ENCODE data around the gene BACH2. TPM values are rescaled to one million over a fixed set of nuclear protein-coding genes. Genes with fewer than 3 reads are reported as not detected.

BACH2 gene
- total and polyA plus RNA-seq, 2 of the 8 experiments (the other 6 are each of a cell fraction or from before 2014, with no cell fraction given): 1.9 to 5.9 TPM

DNA sequence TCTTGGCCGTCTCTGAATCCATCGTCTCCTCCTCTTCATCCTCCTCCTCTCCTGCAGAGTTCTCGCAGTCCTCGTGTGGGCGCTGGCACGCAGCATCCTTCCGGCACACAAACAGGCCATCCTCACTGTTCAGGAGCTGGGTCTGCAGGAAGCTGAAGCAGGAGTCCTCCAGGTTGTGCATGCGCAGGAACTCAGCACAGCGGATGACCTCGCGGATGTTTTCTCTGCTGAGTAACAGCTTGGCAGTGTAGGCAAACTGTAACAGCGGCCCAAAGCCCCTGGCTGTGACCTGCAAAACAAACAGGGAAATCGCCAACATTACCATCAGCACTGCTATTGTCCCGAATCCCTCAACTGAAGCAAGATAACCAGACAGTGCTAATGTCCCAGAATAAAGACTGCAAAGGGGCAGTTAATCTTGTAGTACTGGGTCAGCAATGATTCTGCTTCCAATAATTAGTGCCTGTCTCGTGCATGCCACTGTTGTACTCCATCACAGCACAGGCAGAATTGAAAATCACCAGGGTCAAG, 345.0 kb downstream of the BACH2 start:
- H3K23ac ChIP-seq (ENCODE audit: insufficient read length): no peak overlapping the region
- H2BK5ac ChIP-seq (ENCODE audit: low read depth, low read length): no peak overlapping the region
- no peak overlapping the region for H2BK20ac ChIP-seq (ENCODE audit: low read length)
- H2BK12ac ChIP-seq (ENCODE audit: low read depth, low read length): no peak overlapping the region
- H3K27me3 ChIP-seq (replicated peaks in 1 of 4; ENCODE audit: control insufficient read depth in 3 of 4, extremely low read depth in 1 of 4, insufficient read depth in 3 of 4, low read length in 3 of 4): no peaks in the 10 kb centered on the region
- no peak overlapping the region for H2AK5ac ChIP-seq (ENCODE audit: low read depth, low read length)
- H2AFZ ChIP-seq (ENCODE audit: low read length): no peak overlapping the region; the same call in 1 of the 2 replicates
- ChIA-PET POLR2A (ENCODE audit: partially characterized antibody) (no interaction called here), CTCF (ENCODE audit: partially characterized antibody) (interaction anchor here (0.6 to 4.1 kb wide), 13 partner anchors 8 to 528 kb away, joined by 3 to 30 read pairs (median 6); no protein-coding TSS in a partner anchor)
- H4K8ac ChIP-seq (ENCODE audit: extremely low read depth, insufficient read depth, low read length): peak overlapping the region; percentile 28
- H4K5ac ChIP-seq (ENCODE audit: insufficient read length, low read depth, low read length): no peak overlapping the region
- H3K4me2 ChIP-seq (ENCODE audit: insufficient read depth in 1 of 2, low read depth in 2 of 2, low read length in 2 of 2): no peak overlapping the region
- WGBS, 2 experiments (ENCODE audit: extremely low coverage in 1 of 2, insufficient coverage in 1 of 2, insufficient read length in 1 of 2, insufficient replicate concordance in 2 of 2, low coverage in 1 of 2, low lambda C conversion rate in 2 of 2, missing lambda C conversion rate in 1 of 2): 81% methylated on average over 15 of the region's 15 CpGs; no CpG with 5 or more reads in 1 of the 2 experiments
- H4K20me1 ChIP-seq (replicated peaks in 1 of 2; ENCODE audit: control insufficient read depth in 1 of 2, insufficient read depth in 2 of 2, low read length in 2 of 2): no peaks in the 10 kb centered on the region
- H3K36me3 ChIP-seq (ENCODE audit: control insufficient read depth in 2 of 4, insufficient read depth in 4 of 4, low read length in 3 of 4): no peaks in the 10 kb centered on the region
- no peak overlapping the region for H3K4ac ChIP-seq (replicated peaks; ENCODE audit: insufficient read length, low read depth, low read length)
- H2BK120ac ChIP-seq (replicated peaks; ENCODE audit: low read depth, low read length): no peak overlapping the region
- no peak overlapping the region for H3K27ac ChIP-seq (ENCODE audit: low read depth, low read length)
- H3K18ac ChIP-seq (ENCODE audit: extremely low read depth, low read length): no peak overlapping the region
- no peak overlapping the region for H3K4me3 ChIP-seq (ENCODE audit: extremely low read depth in 1 of 4, insufficient read depth in 2 of 4, low read depth in 3 of 4, low read length in 4 of 4)
- H3K9me3 ChIP-seq (ENCODE audit: insufficient read depth in 2 of 2, low read depth in 1 of 2, low read length in 1 of 2): no peaks in the 10 kb centered on the region
- no peaks in the 10 kb centered on the region for H3K23me2 ChIP-seq (ENCODE audit: low read depth, low read length)
- H3K79me2 ChIP-seq (ENCODE audit: control insufficient read depth in 1 of 2, insufficient read depth in 2 of 2, low read length in 2 of 2): no peaks in the 10 kb centered on the region
- FAIRE-seq (no peak), DNase-seq (ENCODE audit: low read depth in 1 of 2, low spot score in 2 of 2) (peak in 1 of 2 experiments; percentile 23)
- TF ChIP-seq RAD21 (IDR thresholded peaks at IDR 0.05 in 1 of 2, conservative IDR thresholded peaks at IDR 0.05 in 1 of 2; ENCODE audit: low read depth in 2 of 2, low read length in 2 of 2) (peak; percentile 53 to 59), RBBP5 (IDR thresholded peaks at IDR 0.05; ENCODE audit: borderline replicate concordance, low read depth, low read length) (no peak), CTCF (IDR thresholded peaks at IDR 0.05; ENCODE audit: control extremely low read depth in 1 of 3, insufficient read depth in 1 of 3, low read depth in 1 of 3, low read length in 3 of 3) (peak; percentile 35 to 60 (median 47); a peak in 3 of 4 replicates), POLR2AphosphoS5 (IDR thresholded peaks at IDR 0.05; ENCODE audit: low read depth, low read length) (no peak), EGR1 (IDR thresholded peaks at IDR 0.05; ENCODE audit: borderline replicate concordance, low read depth, low read length) (no peak), CBX5 (IDR thresholded peaks at IDR 0.05; ENCODE audit: low read depth, low read length) (no peak), ASH2L (IDR thresholded peaks at IDR 0.05; ENCODE audit: low read length) (no peak)
- H4K91ac ChIP-seq (replicated peaks; ENCODE audit: insufficient read length, low read length): no peak overlapping the region
- no peak overlapping the region for H3K14ac ChIP-seq (ENCODE audit: insufficient read length)
- H3K9ac ChIP-seq (replicated peaks in 1 of 4; ENCODE audit: extremely low read depth in 1 of 4, low read depth in 3 of 4, low read length in 3 of 4): no peak overlapping the region
- H2BK15ac ChIP-seq (ENCODE audit: low read length): no peak overlapping the region
- no peaks in the 10 kb centered on the region for H3K4me1 ChIP-seq (replicated peaks in 1 of 4; ENCODE audit: control insufficient read depth in 3 of 4, insufficient read depth in 4 of 4, low read length in 3 of 4)
- H3K56ac ChIP-seq (replicated peaks; ENCODE audit: insufficient read length, low read depth, low read length): no peak overlapping the region
- no peaks in the 10 kb centered on the region for H3K79me1 ChIP-seq (ENCODE audit: low read depth, low read length)
